A549 treated with AZD9567 at 1 μM for 4 hours (cell line): ENCODE measurements around the gene DCPS. TPM values are rescaled to one million over a fixed set of nuclear protein-coding genes. Genes with fewer than 3 reads are reported as not detected.

Experiments
- total RNA-seq: library from RNA; stranded (reverse); fragments of 200-300 nt; extraction: Qiagen RNA extraction; gene quantifications from 5 replicates; pipeline ENCODE4 v1.2.3, GENCODE V29; 2022; ENCODE audit not compliant: insufficient read depth

The DCPS gene
- total RNA-seq, result 13.7 to 19.7 TPM (median 18.9 TPM) in 5 replicates

GRCh38 chr11:126303623-126304456 lies at the start of gene DCPS:
Gene DCPS, plus strand, starts transcription at chr11:126304060. Its CDS starts 21 bp downstream, at chr11:126304081.

GRCh38 chr11:126268708-126269579 lies 34.9 kb upstream of the DCPS start, which contains the start of the genes FOXRED1 and SRPRA:
Gene FOXRED1, plus strand, starts transcription at chr11:126269154. Its CDS starts 53 bp downstream, at chr11:126269207.
Gene SRPRA, minus strand, starts transcription at chr11:126268895. Its CDS starts 91 bp downstream, at chr11:126268804.

GRCh38 chr11:126282736-126283591 lies 20.9 kb upstream of the DCPS start, which contains the start of gene TIRAP:
Gene TIRAP, plus strand, starts transcription at chr11:126283093. Its CDS starts 7,802 bp downstream, at chr11:126290895.

GRCh38 chr11:126355324-126355925 lies 51.6 kb downstream of the DCPS start, which contains the start of gene ST3GAL4:
Gene ST3GAL4, plus strand, starts transcription at chr11:126355686. Its CDS starts 50,470 bp downstream, at chr11:126406156.

Other genes with a start within 250 kb of the DCPS start
- gene CDON, start 241.2 kb upstream of the DCPS start, total RNA-seq, result 2.2 to 4.6 TPM (median 2.3 TPM) in 5 replicates
- 17.9 to 23.9 TPM (median 18.5 TPM) in 5 replicates for gene RPUSD4, start 92.4 kb upstream of the DCPS start, total RNA-seq
- 15.8 to 18.6 TPM (median 18.0 TPM) in 5 replicates for gene FAM118B, start 92.3 kb upstream of the DCPS start, total RNA-seq
- gene SRPRA, start 35.2 kb upstream of the DCPS start, total RNA-seq, result 58.9 to 72.9 TPM (median 63.0 TPM) in 5 replicates
- gene FOXRED1, start 34.9 kb upstream of the DCPS start, total RNA-seq, result 20.6 to 26.2 TPM (median 23.9 TPM) in 5 replicates
- 4.5 to 7.3 TPM (median 6.4 TPM) in 5 replicates for gene TIRAP, start 21.0 kb upstream of the DCPS start, total RNA-seq
- gene ST3GAL4, start 51.6 kb downstream of the DCPS start, total RNA-seq, result 26.9 to 36.6 TPM (median 27.1 TPM) in 5 replicates